Mesenchymal stem cell (in vitro differentiated cells and primary cell): ENCODE results near the gene DBP.
"Not testable (repeated sequence)": the region's sequence is repeated elsewhere in the genome, so short reads cannot be mapped to it uniquely, and the experiment has no call there.

Experiments
- DNase-seq: peaks from one replicate; pipeline ENCODE4 v3.0.0-alpha.2; 2013
- H2AFZ ChIP-seq: one replicate; pipeline ENCODE4 v1.6.1; 2013; ENCODE audit warnings: low read depth, mild to moderate bottlenecking, control low read depth, inconsistent platforms, low read length, moderate library complexity
- H2AK5ac ChIP-seq: 2 replicates; pipeline ENCODE4 v1.6.1; 2013; ENCODE audit warnings: low read length, moderate library complexity, mild to moderate bottlenecking, inconsistent platforms; ENCODE audit not compliant: severe bottlenecking
- H2BK120ac ChIP-seq: one replicate; pipeline ENCODE4 v1.6.1; 2013; ENCODE audit warnings: low read depth, mild to moderate bottlenecking, inconsistent platforms, low read length, moderate library complexity
- H2BK12ac ChIP-seq, 2 experiments: one replicate each; pipeline ENCODE4 v1.6.1; 2013; ENCODE audit warnings: inconsistent platforms in 2 of 2, low read length in 2 of 2, mild to moderate bottlenecking in 2 of 2, moderate library complexity in 2 of 2, control low read depth in 1 of 2
- H2BK15ac ChIP-seq: one replicate; pipeline ENCODE4 v1.6.1; 2013; ENCODE audit warnings: mild to moderate bottlenecking, low read depth, inconsistent platforms; ENCODE audit not compliant: poor library complexity, severe bottlenecking
- H2BK5ac ChIP-seq: 2 replicates; pipeline ENCODE4 v1.6.1; 2013; ENCODE audit warnings: low read depth, mild to moderate bottlenecking, low read length, control low read depth, inconsistent platforms; ENCODE audit not compliant: poor library complexity, severe bottlenecking
- H3K14ac ChIP-seq, 2 experiments: one replicate each; pipeline ENCODE4 v1.6.1; 2013; ENCODE audit warnings: inconsistent platforms in 2 of 2, low read length in 2 of 2, control low read depth in 1 of 2, mild to moderate bottlenecking in 1 of 2, moderate library complexity in 1 of 2
- H3K18ac ChIP-seq, 2 experiments: one replicate each; pipeline ENCODE4 v1.6.1; 2013; ENCODE audit warnings: inconsistent platforms in 2 of 2, low read length in 2 of 2, control low read depth in 1 of 2, low read depth in 1 of 2, mild to moderate bottlenecking in 1 of 2
- H3K23ac ChIP-seq, 2 experiments: one replicate each; pipeline ENCODE4 v1.6.1; 2013; ENCODE audit warnings: inconsistent platforms in 2 of 2, low read length in 2 of 2, mild to moderate bottlenecking in 2 of 2, moderate library complexity in 2 of 2, control low read depth in 1 of 2
- H3K27ac ChIP-seq: 2 replicates; pipeline ENCODE4 v1.5.1; 2013; ENCODE audit warnings: mild to moderate bottlenecking, moderate library complexity, low read length, control low read depth, inconsistent platforms; ENCODE audit not compliant: poor library complexity, severe bottlenecking
- H3K27me3 ChIP-seq, 2 experiments: 2 replicates each; pipeline versions ENCODE4 v1.6.1 to v1.7.0; 2013; ENCODE audit warnings: low read length in 2 of 2, mild to moderate bottlenecking in 2 of 2, moderate library complexity in 2 of 2, control low read depth in 1 of 2, inconsistent platforms in 1 of 2; ENCODE audit not compliant: control insufficient read depth in 1 of 2, insufficient read depth in 1 of 2
- H3K36me3 ChIP-seq, 2 experiments: 2 replicates each; pipeline versions ENCODE4 v1.6.1 to v1.7.0; 2013; ENCODE audit warnings: low read length in 2 of 2, control low read depth in 1 of 2, inconsistent platforms in 1 of 2, low read depth in 1 of 2, mild to moderate bottlenecking in 1 of 2; ENCODE audit not compliant: insufficient read depth in 2 of 2, control insufficient read depth in 1 of 2
- H3K4ac ChIP-seq, 2 experiments: one replicate each; pipeline ENCODE4 v1.6.1; 2013; ENCODE audit warnings: inconsistent platforms in 2 of 2, low read length in 2 of 2, mild to moderate bottlenecking in 2 of 2, moderate library complexity in 2 of 2, control low read depth in 1 of 2, low read depth in 1 of 2
- H3K4me1 ChIP-seq: 2 replicates; pipeline ENCODE4 v1.6.1; 2013; ENCODE audit warnings: low read depth, low read length, control low read depth; ENCODE audit not compliant: control insufficient read depth, insufficient read depth
- H3K4me2 ChIP-seq: 2 replicates; pipeline ENCODE4 v1.6.1; 2013; ENCODE audit warnings: low read length, mild to moderate bottlenecking, inconsistent platforms; ENCODE audit not compliant: poor library complexity, severe bottlenecking
- H3K4me3 ChIP-seq, 2 experiments: 2 replicates each; pipeline versions ENCODE4 v1.5.1 to v1.7.0; 2013; ENCODE audit warnings: low read length in 2 of 2, mild to moderate bottlenecking in 2 of 2, control low read depth in 1 of 2, low read depth in 1 of 2; ENCODE audit not compliant: insufficient read depth in 1 of 2
- H3K79me1 ChIP-seq: replicated peaks from 2 replicates; pipeline ENCODE4 v1.6.1; 2013; ENCODE audit warnings: mild to moderate bottlenecking, control low read depth, low read length, inconsistent platforms; ENCODE audit not compliant: poor library complexity, severe bottlenecking
- H3K9ac ChIP-seq: 2 replicates; pipeline ENCODE4 v1.7.0; 2013; ENCODE audit warnings: mild to moderate bottlenecking, low read length, moderate library complexity
- H3K9me3 ChIP-seq: 2 replicates; pipeline ENCODE4 v1.7.0; 2013; ENCODE audit warnings: mild to moderate bottlenecking, low read length; ENCODE audit not compliant: control insufficient read depth
- H4K8ac ChIP-seq: one replicate; pipeline ENCODE4 v1.6.1; 2013; ENCODE audit warnings: inconsistent platforms, mild to moderate bottlenecking, low read length, moderate library complexity
- H4K91ac ChIP-seq: one replicate; pipeline ENCODE4 v1.6.1; 2013; ENCODE audit warnings: mild to moderate bottlenecking, low read length, inconsistent platforms
- WGBS: methylation state at CpG from one replicate; pipeline ENCODE4 v1.1.7; 2013; ENCODE audit warnings: mixed read lengths; 5-methylcytosine and 5-hydroxymethylcytosine counted together

Gene DBP

GRCh38 chr19:48683349-48683748, 46.2 kb upstream of the DBP start:
- WGBS = 72% methylated on average over 11 of the region's 11 CpGs
- H3K4me3 ChIP-seq = peak overlapping the region in 1 of 2 experiments; percentile 57
- no peak overlapping the region for H2AK5ac ChIP-seq
- H3K4me2 ChIP-seq = no peak overlapping the region
- no peaks in the 10 kb centered on the region for H3K9me3 ChIP-seq
- H3K14ac ChIP-seq = no peak overlapping the region
- H2BK5ac ChIP-seq = no peak overlapping the region
- no peaks in the 10 kb centered on the region for H3K79me1 ChIP-seq
- no peak overlapping the region for H2AFZ ChIP-seq
- H2BK15ac ChIP-seq = no peak overlapping the region
- no peak overlapping the region for H3K9ac ChIP-seq
- H3K36me3 ChIP-seq = no peaks in the 10 kb centered on the region
- H4K8ac ChIP-seq = no peak overlapping the region
- no peak overlapping the region for H2BK120ac ChIP-seq
- H2BK12ac ChIP-seq = no peak overlapping the region
- no peak overlapping the region for H3K27ac ChIP-seq
- no peak overlapping the region for H4K91ac ChIP-seq
- DNase-seq = no peak
- H3K27me3 ChIP-seq = peaks cover 5 to 8% of the 10 kb centered on the region in 2 experiments
- no peak overlapping the region for H3K18ac ChIP-seq
- H3K4me1 ChIP-seq = peaks cover 16% of the 10 kb centered on the region
- no peak overlapping the region for H3K23ac ChIP-seq
- H3K4ac ChIP-seq = no peak overlapping the region

GRCh38 chr19:48681127-48681470, 43.9 kb upstream of the DBP start:
- peak; percentile 89 for DNase-seq
- Histone ChIP-seq H3K4me2 (no peak overlapping the region), H3K4me3 (no peak overlapping the region), H3K27me3 (peaks cover 10 to 22% of the 10 kb centered on the region in 2 experiments), H2BK120ac (no peak overlapping the region), H3K18ac (no peak overlapping the region), H4K91ac (peak overlapping the region; percentile 43), H2BK12ac (no peak overlapping the region), H2BK5ac (no peak overlapping the region), H2AFZ (no peak overlapping the region), H3K4me1 (peaks cover 16% of the 10 kb centered on the region), H3K4ac (peak overlapping the region in 1 of 2 experiments; percentile 40), H3K23ac (no peak overlapping the region), H3K79me1 (no peaks in the 10 kb centered on the region), H2BK15ac (no peak overlapping the region), H4K8ac (peak overlapping the region; percentile 40), H3K36me3 (no peaks in the 10 kb centered on the region), H3K9ac (no peak overlapping the region), H3K9me3 (no peaks in the 10 kb centered on the region), H3K14ac (no peak overlapping the region), H2AK5ac (no peak overlapping the region), H3K27ac (no peak overlapping the region)
- 76% methylated on average over 7 of the region's 7 CpGs for WGBS

- H4K8ac ChIP-seq = peak overlapping the region; percentile 13
- no peaks in the 10 kb centered on the region for H3K9me3 ChIP-seq
- H3K27me3 ChIP-seq = peaks cover 10 to 22% of the 10 kb centered on the region in 2 experiments
- peak overlapping the region; percentile 43 for H4K91ac ChIP-seq
- no peak overlapping the region for H3K4ac ChIP-seq
- H3K4me1 ChIP-seq = peaks cover 14% of the 10 kb centered on the region
- no peak for DNase-seq
- no peak overlapping the region for H2BK15ac ChIP-seq
- H3K14ac ChIP-seq = no peak overlapping the region
- no peak overlapping the region for H2BK12ac ChIP-seq
- H2BK5ac ChIP-seq = no peak overlapping the region
- H3K27ac ChIP-seq = no peak overlapping the region
- H3K9ac ChIP-seq = no peak overlapping the region
- no peak overlapping the region for H2AFZ ChIP-seq
- H3K18ac ChIP-seq = peak overlapping the region in 1 of 2 experiments; percentile 71
- H3K4me3 ChIP-seq = peak overlapping the region in 1 of 2 experiments; percentile 19
- WGBS = 92% methylated on average over 45 of the region's 45 CpGs
- H3K4me2 ChIP-seq = no peak overlapping the region
- no peak overlapping the region for H2AK5ac ChIP-seq
- no peaks in the 10 kb centered on the region for H3K36me3 ChIP-seq
- no peak overlapping the region for H3K23ac ChIP-seq
- no peaks in the 10 kb centered on the region for H3K79me1 ChIP-seq
- H2BK120ac ChIP-seq = no peak overlapping the region
Measured at GRCh38 chr19:48680436-48681126, 43.4 kb upstream of the DBP start.

GRCh38 chr19:48680006-48680405, 42.8 kb upstream of the DBP start:
- H3K36me3 ChIP-seq = not testable (repeated sequence)

More at GRCh38 chr19:48680006-48680405, 42.8 kb upstream of the DBP start:
- H3K27ac ChIP-seq, DNase-seq, H2BK12ac ChIP-seq, H2BK5ac ChIP-seq, H3K23ac ChIP-seq, H3K9me3 ChIP-seq, H3K9ac ChIP-seq, H3K79me1 ChIP-seq, H3K4me2 ChIP-seq, H4K91ac ChIP-seq, H2BK15ac ChIP-seq, H2BK120ac ChIP-seq, H4K8ac ChIP-seq, H3K14ac ChIP-seq, H3K18ac ChIP-seq, H3K4me3 ChIP-seq, H2AK5ac ChIP-seq, H3K4ac ChIP-seq, H2AFZ ChIP-seq: not testable (repeated sequence)
- 93% methylated on average over 12 of the region's 19 CpGs for WGBS
- Histone ChIP-seq H3K4me1 (peaks cover 17% of the 10 kb centered on the region), H3K27me3 (peaks cover 10 to 22% of the 10 kb centered on the region in 2 experiments)
